Activated gamma-delta T cell treated with Interleukin-2 at 50 U/mL for 16 hours (primary cell): ENCODE results near the gene FBLN2.
A peak's percentile ranks its signal among the peaks of the same experiment; 100 is the strongest.

Experiments used
- DNase-seq: peaks from one replicate; pipeline ENCODE4 v3.0.0-alpha.2; 2020

The FBLN2 gene

DNA sequence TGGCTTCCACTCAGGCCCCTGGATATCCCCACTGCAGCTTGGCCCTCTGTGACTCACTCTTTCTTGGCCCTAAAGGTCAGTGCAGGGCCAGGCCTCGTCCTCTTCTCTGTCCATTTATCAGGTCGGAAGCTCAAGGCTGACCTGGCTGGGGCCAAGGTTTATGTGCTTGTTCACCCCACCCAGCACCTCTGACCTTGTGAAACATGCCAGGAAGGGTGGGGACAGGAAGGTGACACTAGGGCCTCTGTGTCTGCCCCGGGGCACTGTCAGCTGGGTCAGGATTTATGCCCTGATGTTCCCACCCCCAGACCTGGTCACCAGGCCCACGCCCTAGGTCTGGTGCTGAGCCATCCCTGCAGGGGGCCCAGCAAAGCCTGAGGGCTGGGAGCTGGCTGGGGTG, 103.8 kb downstream of the FBLN2 start:
- no peak for DNase-seq

- DNase-seq, result no peak
Measured at GRCh38 chr3:13653631-13654279, 104.8 kb downstream of the FBLN2 start.

DNA sequence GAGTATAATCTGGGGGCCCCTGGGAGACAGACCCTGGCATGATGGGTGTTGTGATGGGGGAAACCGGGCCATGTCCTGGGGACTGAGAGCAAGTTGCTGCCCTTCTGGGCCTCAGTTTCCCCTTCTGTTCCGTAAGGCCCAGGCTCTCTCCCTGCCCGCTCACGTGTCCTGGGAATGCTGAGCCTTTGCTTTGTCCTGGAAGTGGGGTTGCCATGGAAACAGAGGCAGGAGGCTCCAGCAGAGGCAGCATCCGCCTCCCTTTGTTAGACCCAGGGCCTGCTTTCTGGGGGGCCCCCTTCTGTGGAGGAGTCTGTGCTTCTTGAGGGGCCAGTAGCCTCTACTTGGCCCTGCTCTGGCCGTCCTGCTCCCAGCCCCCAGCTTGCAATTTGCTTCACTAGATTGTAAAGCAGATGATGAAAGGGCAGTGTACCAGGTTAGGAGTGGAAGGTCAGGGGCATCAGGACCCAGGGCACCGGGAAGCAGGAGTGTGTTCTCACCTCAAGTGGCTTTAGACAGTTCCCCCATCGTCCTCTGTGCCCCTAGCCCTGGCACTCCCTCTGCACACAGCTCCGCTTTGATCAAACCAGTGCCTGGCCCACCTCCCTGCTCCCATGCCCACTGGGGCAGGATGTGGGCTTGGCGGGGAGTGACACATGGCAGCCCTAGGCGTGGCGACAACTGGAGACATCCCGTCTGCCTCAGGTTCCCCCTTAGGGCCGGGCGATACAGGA, 105.6 kb downstream of the FBLN2 start:
- peak; percentile 41 for DNase-seq

GRCh38 chr3:13655061-13655913, 106.4 kb downstream of the FBLN2 start:
- DNase-seq, result no peak

GRCh38 chr3:13656584-13657301, 107.8 kb downstream of the FBLN2 start:
- DNase-seq, result no peak

- peak; percentile 59 for DNase-seq
Measured at GRCh38 chr3:13657660-13658435, 108.9 kb downstream of the FBLN2 start.

- no peak for DNase-seq
Measured at GRCh38 chr3:13658681-13659080, 109.8 kb downstream of the FBLN2 start.

DNA sequence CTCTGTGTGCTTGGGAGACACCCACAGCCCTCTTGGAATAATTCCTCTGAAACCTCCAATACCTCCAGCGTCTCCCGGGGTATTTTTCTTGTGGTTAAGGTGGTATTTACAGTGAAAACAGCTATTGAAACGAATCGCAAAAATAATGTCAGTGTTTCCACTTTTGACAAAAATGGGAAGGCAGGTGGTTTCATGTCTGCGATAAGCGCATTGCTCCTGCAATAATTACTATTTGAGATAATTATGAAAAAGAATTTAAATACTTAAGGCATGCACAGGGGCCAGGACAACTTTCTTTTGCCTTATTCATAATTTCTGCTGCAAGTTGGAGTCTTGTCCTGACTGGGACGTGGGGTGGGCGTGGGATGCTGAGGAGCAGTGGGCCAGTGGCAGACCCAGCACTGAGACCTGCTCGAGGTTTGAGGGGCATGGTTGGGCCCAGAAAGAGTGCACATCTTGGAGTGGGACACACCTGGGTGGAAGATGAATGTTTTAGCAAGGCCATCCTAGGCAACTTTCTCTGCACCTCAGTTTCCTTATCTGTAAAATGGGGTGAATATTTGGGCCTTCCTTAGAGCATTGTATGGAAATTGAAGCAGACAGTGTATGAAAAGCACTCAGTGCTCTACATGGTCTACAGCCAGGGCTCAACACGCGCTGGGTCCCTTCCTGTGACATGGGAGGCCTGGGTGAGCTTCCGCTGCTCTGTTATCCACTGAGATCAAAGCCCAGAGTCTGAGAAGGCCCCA, 110.5 kb downstream of the FBLN2 start:
- DNase-seq, result no peak

- no peak for DNase-seq
Measured at GRCh38 chr3:13660042-13660874, 111.3 kb downstream of the FBLN2 start.

DNA sequence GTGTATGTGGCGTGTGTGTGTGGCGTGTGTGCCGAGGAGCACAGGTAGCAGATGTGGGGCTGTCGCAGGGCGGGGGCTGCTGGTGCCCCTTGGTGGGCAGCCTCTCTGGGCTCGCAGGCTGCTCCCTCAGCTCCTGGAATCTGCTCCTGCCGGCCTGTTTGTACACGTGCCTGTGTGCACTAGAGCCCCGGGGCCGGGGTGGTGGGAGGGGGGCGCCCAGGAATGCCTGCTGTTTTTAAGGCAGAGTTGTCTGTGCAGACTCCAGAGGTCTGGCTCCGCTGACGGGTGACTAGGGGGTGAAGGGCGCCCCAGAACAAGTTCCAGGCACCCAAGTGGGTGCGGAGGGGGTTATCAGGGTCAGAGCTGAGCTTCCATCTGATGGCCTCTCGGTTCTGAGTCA, 112.2 kb downstream of the FBLN2 start:
- no peak for DNase-seq

- DNase-seq, result no peak
Measured at GRCh38 chr3:13662238-13662847, 113.4 kb downstream of the FBLN2 start.

DNA sequence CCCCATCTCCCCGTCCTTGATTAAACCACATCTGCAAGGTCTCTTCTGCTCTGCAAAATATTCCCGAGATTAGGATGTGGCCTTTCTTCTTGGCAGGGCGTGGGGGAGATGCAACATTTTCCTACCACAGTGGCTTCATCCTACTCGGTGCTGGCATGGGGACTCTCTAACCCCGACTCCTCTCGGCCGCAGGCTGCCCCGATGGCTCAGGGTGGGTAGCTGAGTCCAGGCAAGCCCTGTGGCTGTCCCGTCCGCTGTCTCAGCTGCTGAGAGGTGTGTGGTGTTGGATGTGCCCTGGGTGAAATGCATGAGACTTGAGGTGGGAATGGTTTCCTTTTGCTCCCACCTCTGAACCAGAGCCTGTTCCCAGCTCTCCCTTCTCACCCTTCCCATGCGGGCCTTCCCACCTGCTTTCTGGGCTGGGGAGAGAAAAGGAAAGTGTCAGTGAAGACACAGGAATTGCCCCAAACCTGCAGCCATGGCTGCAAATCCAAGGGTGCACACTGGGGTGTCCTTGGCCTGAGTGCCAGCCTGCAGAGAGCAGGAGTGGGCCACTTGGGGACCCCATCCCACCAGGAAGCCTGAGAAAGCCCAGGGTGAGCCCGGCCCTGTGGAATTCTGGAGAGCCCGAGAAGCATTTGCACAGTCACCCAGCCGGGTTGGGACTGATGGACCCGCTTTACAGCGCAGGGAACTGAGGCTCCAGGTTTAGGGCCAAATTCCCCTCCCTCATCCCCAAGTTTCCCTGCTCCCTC, 115.0 kb downstream of the FBLN2 start:
- no peak for DNase-seq

DNA sequence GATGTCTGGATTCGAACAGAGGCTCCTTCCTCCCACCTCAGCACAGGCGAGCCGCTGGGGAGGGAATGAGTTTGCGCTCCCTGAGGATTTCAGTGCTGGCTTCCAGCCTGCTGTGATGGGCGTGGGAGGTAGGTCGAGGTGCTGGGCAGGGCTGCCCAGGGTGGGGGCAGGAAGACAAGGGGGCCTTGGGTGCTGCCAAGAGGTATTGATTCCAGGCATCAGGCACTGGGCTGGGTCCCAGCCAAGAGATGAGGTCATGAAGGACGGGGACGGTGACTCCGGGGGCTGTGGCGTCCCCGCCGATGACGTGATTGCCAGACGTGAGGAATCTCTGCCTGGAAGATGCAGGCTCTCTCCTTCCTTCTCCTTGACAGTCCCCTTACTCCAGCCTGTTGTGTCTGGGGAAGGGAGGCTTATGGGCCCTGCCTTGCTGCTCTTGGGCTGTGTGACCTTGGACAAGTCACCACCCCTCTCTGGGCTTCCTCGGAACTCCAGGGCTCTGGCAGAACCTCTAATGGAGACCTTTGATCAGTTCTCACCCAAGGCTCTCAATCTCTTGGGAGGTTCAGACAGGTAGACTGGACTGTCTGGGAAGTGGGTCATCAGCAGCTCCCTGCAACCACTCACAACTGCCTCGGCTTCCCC, 116.8 kb downstream of the FBLN2 start:
- no peak for DNase-seq

GRCh38 chr3:13666227-13666619, 117.3 kb downstream of the FBLN2 start:
- DNase-seq, result no peak

GRCh38 chr3:13666781-13667709, 118.1 kb downstream of the FBLN2 start:
- no peak for DNase-seq

DNA sequence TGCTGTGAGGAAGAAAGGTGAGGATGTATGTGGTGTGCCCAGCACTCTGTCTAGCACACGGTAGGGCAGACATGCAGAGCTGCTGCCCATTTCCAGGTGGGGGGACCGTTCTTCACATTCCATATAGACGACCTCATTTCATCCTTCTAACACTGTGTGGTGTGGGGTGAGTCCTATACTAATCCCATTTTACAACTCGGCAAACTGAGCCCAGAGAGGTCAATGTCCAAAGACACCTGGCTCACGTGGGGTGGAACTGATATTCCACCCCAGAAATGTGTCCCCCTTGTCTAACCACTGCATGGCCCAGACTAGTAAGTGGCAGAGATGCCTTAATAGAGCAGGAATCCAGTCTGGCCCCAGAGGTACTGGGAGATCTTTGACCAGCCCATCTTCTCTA, 119.2 kb downstream of the FBLN2 start:
- no peak for DNase-seq

GRCh38 chr3:13669457-13669856, 120.5 kb downstream of the FBLN2 start:
- DNase-seq, result no peak

- DNase-seq, result no peak
Measured at GRCh38 chr3:13670292-13670691, 121.4 kb downstream of the FBLN2 start.
